T-helper 2 cell treated with Interferon-gamma antibody and Interleukin-4, amounts not matched to agents 5 μg/mL and 100 μg/mL, for 36 hours (primary cell): ENCODE data around the gene STEAP4.

Experiments
- DNase-seq: peaks from one replicate; pipeline ENCODE4 v3.0.0; 2021; ENCODE audit warnings: low spot score
- H3K27ac Mint-ChIP-seq: one replicate; pipeline ENCODE4 v1.8.0; 2021; ENCODE audit warnings: mild to moderate bottlenecking, mixed read lengths
- H3K27me3 Mint-ChIP-seq: one replicate; pipeline ENCODE4 v1.8.0; 2021; ENCODE audit warnings: low read depth, mixed read lengths
- H3K36me3 Mint-ChIP-seq: one replicate; pipeline ENCODE4 v1.8.0; 2021; ENCODE audit warnings: low read depth, mixed read lengths
- H3K4me1 Mint-ChIP-seq: one replicate; pipeline ENCODE4 v1.8.0; 2021; ENCODE audit warnings: low read depth, mixed read lengths
- H3K4me3 Mint-ChIP-seq: one replicate; pipeline ENCODE4 v1.8.0; 2022; ENCODE audit warnings: mild to moderate bottlenecking, moderate library complexity, mixed read lengths
- H3K9me3 Mint-ChIP-seq: one replicate; pipeline ENCODE4 v1.8.0; 2021; ENCODE audit warnings: mixed read lengths

Gene STEAP4

DNA sequence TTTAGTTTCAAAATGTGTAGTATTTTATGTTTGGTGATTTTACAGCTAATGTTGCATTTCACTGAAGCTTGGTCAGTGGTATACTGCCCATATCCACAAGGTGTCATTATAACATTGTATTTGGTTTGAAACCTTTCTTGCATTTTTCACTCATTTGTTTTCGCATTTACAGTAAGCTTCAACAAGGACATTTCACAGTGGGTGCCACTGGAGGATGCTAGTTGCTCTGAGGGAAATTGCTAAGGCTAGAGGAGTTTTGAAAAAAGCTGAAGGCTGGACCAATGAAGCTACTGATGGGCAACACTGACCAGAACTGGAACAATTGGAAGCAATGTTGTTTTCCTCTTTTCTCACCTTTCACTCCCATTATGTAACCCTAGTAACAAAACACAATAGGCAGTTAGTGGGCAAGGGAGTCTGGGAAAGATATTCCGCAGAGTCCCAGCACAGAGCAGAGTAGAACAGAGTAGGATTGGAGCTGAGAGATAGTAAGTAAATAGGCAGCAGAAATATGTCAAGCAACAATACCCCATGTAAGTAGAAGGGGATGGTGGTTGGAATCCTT, 63.3 kb downstream of the STEAP4 start:
- DNase-seq: no peak
- H3K27ac Mint-ChIP-seq: no peak overlapping the region

DNA sequence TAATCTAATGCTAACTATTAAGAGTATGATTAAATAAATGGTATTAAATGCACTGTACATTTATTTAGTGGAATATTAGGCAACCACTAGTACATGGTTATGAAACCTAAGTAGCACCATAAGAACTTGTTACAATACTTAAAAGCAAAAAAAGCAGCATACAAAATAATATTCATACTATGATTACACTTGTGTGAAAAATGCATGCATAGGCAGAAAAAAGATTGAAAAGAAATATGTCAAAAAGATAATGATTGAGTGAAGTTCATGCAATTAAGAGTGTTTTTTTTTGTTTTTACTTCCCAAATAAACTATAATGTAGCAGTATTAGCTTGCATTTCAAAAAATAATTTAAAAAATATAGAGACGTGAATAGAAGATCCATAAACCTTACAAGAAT, 66.8 kb downstream of the STEAP4 start:
- Mint-ChIP-seq H3K4me3 (no peak overlapping the region), H3K27me3 (peaks cover 18% of the 10 kb centered on the region), H3K9me3 (no peaks in the 10 kb centered on the region), H3K4me1 (peaks cover 4% of the 10 kb centered on the region), H3K36me3 (no peaks in the 10 kb centered on the region), H3K27ac (no peak overlapping the region)
- DNase-seq: no peak

More for the DNA sequence above, 63.3 kb downstream of the STEAP4 start:
- H3K27me3 Mint-ChIP-seq: peaks cover 11% of the 10 kb centered on the region
- no peak overlapping the region for H3K4me3 Mint-ChIP-seq
- no peaks in the 10 kb centered on the region for H3K4me1 Mint-ChIP-seq
- H3K36me3 Mint-ChIP-seq: no peaks in the 10 kb centered on the region
- H3K9me3 Mint-ChIP-seq: no peaks in the 10 kb centered on the region

DNA sequence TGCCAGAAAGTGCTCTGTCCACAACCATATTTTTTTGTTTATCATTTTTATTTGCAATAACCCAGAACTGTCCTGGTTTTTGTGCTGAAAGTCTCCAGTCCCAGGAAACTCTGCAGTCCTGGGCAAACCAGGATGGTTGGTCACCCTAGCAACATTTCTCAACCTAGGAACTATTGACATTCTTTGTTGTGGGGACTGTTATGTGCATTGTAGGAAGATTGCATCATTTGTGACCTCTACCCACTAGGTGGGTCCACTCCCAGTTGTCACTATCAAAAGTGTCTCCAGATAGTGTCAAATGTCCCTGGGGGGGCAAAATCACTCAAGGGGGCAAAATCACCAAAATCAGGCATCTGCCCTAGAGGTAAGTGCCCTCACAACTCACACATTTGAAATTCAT, 72.9 kb downstream of the STEAP4 start:
- no peak for DNase-seq
- no peaks in the 10 kb centered on the region for H3K36me3 Mint-ChIP-seq
- peaks cover 27% of the 10 kb centered on the region for H3K27me3 Mint-ChIP-seq
- H3K27ac Mint-ChIP-seq: no peak overlapping the region
- peaks cover 2% of the 10 kb centered on the region for H3K9me3 Mint-ChIP-seq
- H3K4me1 Mint-ChIP-seq: peaks cover 4% of the 10 kb centered on the region
- H3K4me3 Mint-ChIP-seq: no peak overlapping the region

DNA sequence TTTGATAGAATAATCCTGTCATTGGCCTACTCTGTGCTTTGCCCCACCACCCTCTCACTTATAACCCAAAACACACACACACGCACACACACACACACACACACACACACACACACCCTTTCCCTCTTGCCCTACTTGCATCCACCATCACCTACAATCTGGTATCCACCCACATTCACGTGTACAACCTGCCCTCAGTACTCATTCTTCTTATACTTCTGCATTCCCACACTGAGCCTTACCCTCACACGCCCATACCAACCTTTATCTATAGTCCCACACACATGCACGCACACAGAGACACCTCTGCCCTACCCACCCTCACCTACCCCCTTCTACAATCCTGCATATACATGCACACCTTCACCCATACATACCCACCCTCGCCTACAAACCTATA, 76.0 kb downstream of the STEAP4 start:
- H3K4me1 Mint-ChIP-seq: no peaks in the 10 kb centered on the region
- no peak overlapping the region for H3K27ac Mint-ChIP-seq
- H3K36me3 Mint-ChIP-seq: no peaks in the 10 kb centered on the region
- H3K4me3 Mint-ChIP-seq: no peak overlapping the region
- no peak for DNase-seq
- H3K9me3 Mint-ChIP-seq: peaks cover 9% of the 10 kb centered on the region
- H3K27me3 Mint-ChIP-seq: peaks cover 30% of the 10 kb centered on the region

DNA sequence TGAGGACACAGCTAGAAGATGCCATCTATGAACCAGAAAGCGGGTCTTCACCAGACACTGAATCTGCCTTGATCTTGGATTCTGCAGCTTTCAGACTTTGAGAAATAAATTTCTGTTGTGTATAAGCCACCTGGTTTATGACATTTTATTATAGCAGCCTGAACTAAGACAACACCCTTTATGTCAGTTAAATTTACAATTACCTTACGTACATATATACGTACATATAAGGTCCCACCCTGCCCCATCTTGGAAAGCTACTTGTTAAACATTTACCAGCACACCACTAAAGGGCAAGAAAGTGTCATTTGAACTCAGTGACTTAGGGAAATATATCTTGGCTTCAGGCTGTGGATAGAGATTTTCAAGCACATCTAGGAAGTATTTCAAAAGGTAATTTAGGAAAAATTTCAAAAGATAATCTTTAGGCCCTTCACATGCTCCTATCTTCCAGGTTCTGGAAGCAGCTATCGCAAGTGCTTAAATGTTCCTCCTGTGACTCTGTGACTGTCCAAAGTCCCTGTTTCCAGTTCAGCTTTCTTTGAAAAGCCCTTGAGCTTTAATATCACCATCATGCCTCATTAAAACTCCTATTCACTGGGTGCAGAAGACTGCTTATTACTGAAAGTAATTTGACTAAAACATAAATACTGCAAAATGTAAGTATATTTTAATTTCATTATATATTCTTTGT, 77.2 kb downstream of the STEAP4 start:
- peaks cover 9% of the 10 kb centered on the region for H3K9me3 Mint-ChIP-seq
- H3K4me3 Mint-ChIP-seq: no peak overlapping the region
- DNase-seq: no peak
- H3K36me3 Mint-ChIP-seq: no peaks in the 10 kb centered on the region
- H3K4me1 Mint-ChIP-seq: peaks cover 1% of the 10 kb centered on the region
- H3K27me3 Mint-ChIP-seq: peaks cover 22% of the 10 kb centered on the region
- no peak overlapping the region for H3K27ac Mint-ChIP-seq

DNA sequence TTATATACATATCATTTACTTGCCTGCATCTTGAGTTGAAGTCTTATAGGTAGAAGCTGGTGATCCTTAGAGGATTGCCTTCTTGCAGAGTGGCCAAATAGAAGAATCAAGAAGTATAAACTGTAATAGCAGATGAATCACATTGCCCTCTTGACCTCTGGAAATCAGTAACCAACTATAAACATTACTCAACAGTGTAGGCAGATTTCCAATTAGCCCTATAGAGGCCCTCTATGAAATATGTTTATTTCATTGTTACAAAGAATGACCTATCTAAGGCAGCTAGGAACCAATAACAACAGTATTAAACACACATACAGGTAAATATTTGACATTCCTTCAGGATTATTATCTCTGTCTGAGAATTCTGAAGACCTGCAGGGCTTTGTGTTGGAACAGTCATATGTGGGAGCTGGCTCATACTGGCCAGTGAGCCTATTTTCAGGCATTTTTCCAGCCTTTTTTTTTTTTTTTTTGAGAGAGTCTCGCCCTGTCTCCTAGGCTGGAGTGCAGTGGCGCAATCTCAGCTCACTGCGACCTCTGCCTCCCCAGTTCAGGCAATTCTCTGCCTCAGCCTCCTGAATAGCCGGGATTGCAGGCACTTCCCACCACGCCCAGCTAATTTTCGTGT, 79.7 kb downstream of the STEAP4 start:
- no peaks in the 10 kb centered on the region for H3K36me3 Mint-ChIP-seq
- no peak overlapping the region for H3K4me3 Mint-ChIP-seq

DNA sequence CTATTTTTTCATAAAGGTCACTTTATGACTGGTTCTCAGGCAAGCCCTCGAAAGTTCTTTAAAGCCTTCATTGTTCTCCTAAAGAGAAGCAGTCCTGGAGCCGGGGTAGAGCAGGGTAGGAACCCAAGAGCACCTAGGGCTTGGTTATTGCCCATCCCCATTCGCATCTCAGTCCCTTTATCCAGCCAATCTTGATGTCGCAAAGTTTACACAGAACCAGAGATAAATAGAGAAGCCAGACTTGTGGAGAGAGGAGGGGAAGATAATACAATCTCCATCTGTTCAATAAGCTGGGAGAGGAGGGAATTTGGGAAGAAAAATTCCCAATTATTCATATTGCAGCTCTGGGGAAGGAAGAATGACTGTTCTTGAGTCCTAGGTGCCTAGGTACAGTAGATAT, 80.5 kb downstream of the STEAP4 start:
- Mint-ChIP-seq H3K27ac (no peak overlapping the region), H3K4me3 (no peak overlapping the region), H3K9me3 (peaks cover 9% of the 10 kb centered on the region), H3K4me1 (peaks cover 3% of the 10 kb centered on the region), H3K27me3 (peaks cover 12% of the 10 kb centered on the region), H3K36me3 (no peaks in the 10 kb centered on the region)
- DNase-seq: no peak

More for the DNA sequence above, 79.7 kb downstream of the STEAP4 start:
- Mint-ChIP-seq H3K27me3 (peaks cover 13% of the 10 kb centered on the region), H3K27ac (no peak overlapping the region), H3K9me3 (peaks cover 9% of the 10 kb centered on the region), H3K4me1 (peaks cover 2% of the 10 kb centered on the region)
- DNase-seq: no peak

DNA sequence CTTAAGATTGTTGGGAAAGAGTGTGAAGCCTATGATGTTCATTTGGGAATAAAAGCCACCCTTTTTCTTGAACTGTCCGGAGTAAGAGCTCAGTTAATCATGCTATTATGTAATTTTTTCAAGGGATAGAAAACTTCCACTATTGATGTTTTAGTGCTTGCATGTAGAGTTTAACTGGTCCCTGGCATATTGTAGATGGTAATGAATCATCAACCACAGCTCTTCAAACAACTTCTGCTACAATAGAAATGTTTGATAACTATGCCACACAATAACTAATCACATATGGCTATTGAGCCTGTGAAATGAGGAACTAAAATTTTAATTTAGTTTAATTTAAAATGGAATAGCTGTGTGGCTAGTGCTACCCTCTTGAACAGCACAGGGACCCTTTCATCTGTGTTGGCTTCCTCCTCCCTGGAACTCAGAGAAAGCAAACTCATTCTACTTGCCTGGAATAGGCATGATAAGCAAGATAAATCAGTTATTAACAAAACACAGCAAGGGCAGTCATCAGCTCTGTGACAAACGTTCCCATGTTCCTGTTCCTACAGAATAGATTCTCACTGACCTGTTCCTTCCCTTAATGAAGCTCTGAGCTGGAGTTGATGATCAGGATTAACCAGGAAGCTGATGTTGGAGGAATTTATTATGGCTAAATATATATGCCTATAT, 82.0 kb downstream of the STEAP4 start:
- peaks cover 9% of the 10 kb centered on the region for H3K27me3 Mint-ChIP-seq
- H3K36me3 Mint-ChIP-seq: no peaks in the 10 kb centered on the region
- H3K9me3 Mint-ChIP-seq: peaks cover 9% of the 10 kb centered on the region
- no peak overlapping the region for H3K27ac Mint-ChIP-seq
- DNase-seq: no peak
- H3K4me1 Mint-ChIP-seq: peaks cover 14% of the 10 kb centered on the region
- no peak overlapping the region for H3K4me3 Mint-ChIP-seq

DNA sequence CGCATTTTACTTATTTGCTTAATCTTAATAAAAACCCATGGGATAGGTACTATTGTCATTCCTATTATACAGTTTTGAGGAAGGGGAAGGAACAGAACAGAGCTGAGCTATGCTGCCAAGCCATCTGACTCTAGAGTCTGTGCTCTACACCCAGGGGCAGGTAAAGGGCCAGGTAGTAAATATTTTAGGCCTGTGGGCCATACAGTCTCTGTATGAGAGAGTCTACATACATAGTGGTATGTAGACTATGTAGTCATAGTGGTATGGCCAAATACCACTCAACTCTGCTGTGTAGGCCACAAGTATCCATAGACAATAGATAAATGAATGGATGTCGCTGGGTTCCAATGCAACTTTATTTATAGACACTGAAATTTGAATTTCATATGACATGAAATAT, 83.4 kb downstream of the STEAP4 start:
- DNase-seq: no peak
- Mint-ChIP-seq H3K4me1 (peaks cover 17% of the 10 kb centered on the region), H3K36me3 (peaks cover 7% of the 10 kb centered on the region), H3K4me3 (no peak overlapping the region), H3K27me3 (peaks cover 2% of the 10 kb centered on the region), H3K9me3 (peaks cover 1% of the 10 kb centered on the region), H3K27ac (no peak overlapping the region)
